Mononuclear cell (primary cell): ENCODE data around the gene URB1. TPM values are rescaled to one million over a fixed set of nuclear protein-coding genes. Genes with fewer than 3 reads are reported as not detected.
"Not testable (repeated sequence)": the region's sequence is repeated elsewhere in the genome, so short reads cannot be mapped to it uniquely, and the experiment has no call there.

ENCODE experiments used
- H3K27me3 ChIP-seq: 2 replicates; pipeline ENCODE4 v1.6.0; 2011; ENCODE audit warnings: low read length, control low read depth; ENCODE audit not compliant: insufficient read depth
- H3K4me1 ChIP-seq: 2 replicates; pipeline ENCODE4 v1.5.1; 2011; ENCODE audit warnings: mild to moderate bottlenecking, low read length, control low read depth; ENCODE audit not compliant: insufficient read depth
- H3K4me3 ChIP-seq: 2 replicates; pipeline ENCODE4 v1.5.1; 2011; ENCODE audit warnings: mild to moderate bottlenecking, low read length, moderate library complexity
- H3K9me3 ChIP-seq: 2 replicates; pipeline ENCODE4 v1.5.1; 2011; ENCODE audit warnings: low read depth, mild to moderate bottlenecking, control low read depth, low read length
- total RNA-seq: library from RNA; depleted of rRNA; stranded (reverse); fragments of >200 nt; gene quantifications from one replicate; pipeline ENCODE4 v1.2.3, GENCODE V29; 2012

Gene URB1, protein sequence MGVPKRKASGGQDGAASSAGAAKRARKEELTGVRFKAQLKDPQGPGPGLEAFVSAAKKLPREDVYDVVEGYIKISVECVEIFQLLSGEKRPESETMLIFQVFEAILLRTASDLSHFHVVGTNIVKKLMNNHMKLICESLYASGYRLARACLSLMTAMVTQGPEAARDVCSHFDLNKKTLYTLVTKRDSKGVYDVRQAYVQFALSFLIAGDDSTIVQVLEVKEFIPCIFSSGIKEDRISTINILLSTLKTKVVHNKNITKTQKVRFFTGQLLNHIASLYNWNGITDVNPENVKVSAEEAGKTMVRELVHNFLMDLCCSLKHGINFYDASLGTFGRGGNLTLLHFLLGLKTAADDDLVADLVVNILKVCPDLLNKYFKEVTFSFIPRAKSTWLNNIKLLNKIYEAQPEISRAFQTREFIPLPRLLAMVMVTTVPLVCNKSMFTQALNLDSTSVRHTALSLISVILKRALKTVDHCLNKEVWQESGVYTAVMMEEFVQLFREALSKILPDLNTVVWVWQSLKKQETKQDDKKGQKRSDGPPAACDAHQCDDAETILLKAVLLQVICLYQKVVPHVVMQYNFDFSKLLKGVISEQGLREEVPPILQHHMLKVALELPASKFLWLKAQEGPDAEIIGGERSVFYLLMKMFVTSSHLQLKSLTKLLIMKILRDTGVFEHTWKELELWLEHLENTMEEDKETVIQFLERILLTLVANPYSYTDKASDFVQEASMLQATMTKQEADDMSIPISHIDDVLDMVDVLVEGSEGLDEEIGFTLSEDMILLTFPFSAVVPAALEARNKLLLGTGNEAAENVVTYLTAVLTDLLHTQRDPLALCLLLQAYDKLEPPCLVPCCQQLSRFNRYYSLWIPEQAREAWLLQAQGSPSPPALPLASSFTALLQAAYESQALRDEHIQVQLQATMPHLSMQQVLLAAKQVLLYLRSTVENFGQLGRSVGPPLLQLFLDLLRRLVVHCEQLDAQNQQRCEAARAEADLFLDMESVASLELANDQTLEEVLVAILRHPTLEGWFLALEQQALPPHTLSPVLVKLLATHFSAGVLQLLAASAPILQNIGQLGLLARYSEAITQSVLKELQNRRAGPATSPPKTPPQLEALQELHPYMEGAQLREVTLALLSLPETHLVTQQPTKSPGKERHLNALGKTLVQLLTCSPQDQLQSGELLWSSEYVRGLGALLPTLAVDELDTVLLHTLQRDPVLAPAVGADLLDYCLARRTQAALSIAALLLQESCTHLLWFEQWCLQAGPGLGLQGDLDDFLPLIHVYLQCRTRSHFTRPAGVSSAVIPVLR (N-terminal part only)
- total RNA-seq, result 3.5 TPM

GRCh38 chr21:32392880-32393676 is at the start of gene URB1:
TSS of gene URB1 (minus strand) at chr21:32393012. CDS start at chr21:32392910, 102 bp downstream.
- no peaks in the 10 kb centered on the region for H3K27me3 ChIP-seq
- peak within 1 kb of the TSS; percentile 73 for H3K4me3 ChIP-seq
- H3K9me3 ChIP-seq, result no peaks in the 10 kb centered on the region
- H3K4me1 ChIP-seq, result peaks cover 22% of the 10 kb centered on the region

GRCh38 chr21:32437729-32438128 is 44.9 kb upstream of the URB1 start:
- Histone ChIP-seq H3K4me1 (no peaks in the 10 kb centered on the region), H3K4me3 (no peak overlapping the region), H3K27me3 (no peaks in the 10 kb centered on the region), H3K9me3 (no peaks in the 10 kb centered on the region)

DNA sequence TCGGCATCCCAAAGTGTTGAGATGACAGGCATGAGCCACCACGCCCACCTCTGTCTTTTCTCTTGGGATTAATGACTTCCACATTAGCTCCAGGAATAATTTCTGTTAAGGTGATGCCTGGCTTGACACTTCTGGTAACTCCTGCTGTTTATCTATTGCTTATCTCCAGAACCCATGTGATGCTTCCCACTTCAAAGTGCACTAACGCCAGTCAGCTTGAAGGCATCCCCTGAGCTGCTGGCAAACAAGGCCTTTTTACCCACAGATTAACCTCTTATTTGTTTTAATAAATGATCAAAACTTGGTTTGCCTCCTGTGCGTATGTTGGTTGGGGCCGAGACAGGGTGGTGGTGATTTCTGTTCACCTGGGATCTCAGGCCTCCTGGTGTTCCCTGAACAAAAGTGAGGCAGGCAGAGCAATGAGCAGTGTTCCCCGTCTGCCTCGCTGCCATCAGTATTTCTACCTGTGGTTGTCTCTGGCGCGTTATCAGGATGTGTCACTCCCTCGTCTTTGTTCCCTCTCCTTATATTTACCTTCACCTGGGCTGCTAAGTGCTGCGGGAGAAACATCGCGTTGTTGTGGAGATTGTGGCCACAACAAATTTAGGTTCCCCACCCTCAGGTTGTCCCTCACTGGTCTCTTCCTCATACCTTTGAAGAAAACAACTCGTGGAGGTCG is 40.3 kb upstream of the URB1 start:
- H3K27me3 ChIP-seq, H3K4me3 ChIP-seq, H3K9me3 ChIP-seq, H3K4me1 ChIP-seq: not testable (repeated sequence)

- Histone ChIP-seq H3K4me1 (no peaks in the 10 kb centered on the region), H3K9me3 (no peaks in the 10 kb centered on the region), H3K27me3 (no peaks in the 10 kb centered on the region), H3K4me3 (no peak overlapping the region)
These were observed 35.3 kb upstream of the URB1 start for GRCh38 chr21:32427958-32428623.

DNA sequence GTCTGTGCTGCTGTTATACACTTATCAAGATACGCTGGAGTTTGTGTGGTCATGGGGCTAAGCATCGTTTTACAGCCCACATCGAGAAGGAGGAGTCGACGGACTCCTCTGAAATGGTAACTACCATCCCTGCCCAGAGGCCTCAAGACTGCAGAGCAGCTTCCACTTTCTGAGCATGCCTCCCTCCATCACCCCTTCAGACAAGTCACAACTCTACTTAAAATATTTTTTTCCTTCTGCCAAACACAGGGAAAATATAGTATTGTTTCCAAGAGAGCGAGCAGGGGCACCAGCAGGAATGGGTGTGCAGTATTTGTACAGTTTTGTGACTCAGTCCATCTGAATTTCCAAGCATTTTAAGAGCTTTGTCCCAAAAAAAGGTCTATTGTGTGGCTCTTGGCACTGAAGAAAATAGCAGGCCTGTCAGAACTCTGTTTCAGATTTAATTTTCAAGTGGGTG is 33.8 kb upstream of the URB1 start:
- Histone ChIP-seq H3K27me3 (no peaks in the 10 kb centered on the region), H3K4me3 (no peak overlapping the region), H3K9me3 (no peaks in the 10 kb centered on the region), H3K4me1 (no peaks in the 10 kb centered on the region)

- no peak overlapping the region for H3K4me3 ChIP-seq
- H3K4me1 ChIP-seq, result no peaks in the 10 kb centered on the region
- H3K9me3 ChIP-seq, result no peaks in the 10 kb centered on the region
- no peaks in the 10 kb centered on the region for H3K27me3 ChIP-seq
These were observed 33.3 kb upstream of the URB1 start for GRCh38 chr21:32426066-32426465.

DNA sequence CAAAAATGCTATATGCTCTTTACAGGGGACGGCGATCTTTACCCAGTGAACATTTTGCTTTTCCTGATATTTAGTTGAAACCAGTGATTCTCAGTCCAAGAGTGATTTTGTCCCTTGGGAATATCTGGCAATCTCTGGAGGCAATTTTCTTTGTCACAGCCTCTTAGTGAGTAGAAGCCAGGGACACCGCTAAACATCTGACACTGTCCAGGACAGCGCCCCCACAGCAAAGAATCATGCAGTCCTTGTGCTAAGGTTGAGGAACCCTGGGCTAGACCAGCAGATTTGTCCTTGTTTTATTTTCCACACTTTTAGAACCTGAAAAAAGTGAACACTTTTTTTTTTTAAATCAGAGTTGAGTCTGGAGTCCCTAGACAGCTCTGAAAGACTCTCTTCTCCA is 32.8 kb upstream of the URB1 start:
- Histone ChIP-seq H3K4me1 (no peaks in the 10 kb centered on the region), H3K4me3 (no peak overlapping the region), H3K9me3 (no peaks in the 10 kb centered on the region), H3K27me3 (no peaks in the 10 kb centered on the region)

GRCh38 chr21:32424674-32425073 is 31.9 kb upstream of the URB1 start:
- no peaks in the 10 kb centered on the region for H3K9me3 ChIP-seq

GRCh38 chr21:32424191-32424535 is 31.4 kb upstream of the URB1 start:
- Histone ChIP-seq H3K27me3 (no peaks in the 10 kb centered on the region), H3K4me1 (no peaks in the 10 kb centered on the region), H3K4me3 (no peak overlapping the region), H3K9me3 (no peaks in the 10 kb centered on the region)

More at GRCh38 chr21:32424674-32425073, 31.9 kb upstream of the URB1 start:
- H3K4me1 ChIP-seq, result no peaks in the 10 kb centered on the region
- H3K4me3 ChIP-seq, result no peak overlapping the region
- no peaks in the 10 kb centered on the region for H3K27me3 ChIP-seq

DNA sequence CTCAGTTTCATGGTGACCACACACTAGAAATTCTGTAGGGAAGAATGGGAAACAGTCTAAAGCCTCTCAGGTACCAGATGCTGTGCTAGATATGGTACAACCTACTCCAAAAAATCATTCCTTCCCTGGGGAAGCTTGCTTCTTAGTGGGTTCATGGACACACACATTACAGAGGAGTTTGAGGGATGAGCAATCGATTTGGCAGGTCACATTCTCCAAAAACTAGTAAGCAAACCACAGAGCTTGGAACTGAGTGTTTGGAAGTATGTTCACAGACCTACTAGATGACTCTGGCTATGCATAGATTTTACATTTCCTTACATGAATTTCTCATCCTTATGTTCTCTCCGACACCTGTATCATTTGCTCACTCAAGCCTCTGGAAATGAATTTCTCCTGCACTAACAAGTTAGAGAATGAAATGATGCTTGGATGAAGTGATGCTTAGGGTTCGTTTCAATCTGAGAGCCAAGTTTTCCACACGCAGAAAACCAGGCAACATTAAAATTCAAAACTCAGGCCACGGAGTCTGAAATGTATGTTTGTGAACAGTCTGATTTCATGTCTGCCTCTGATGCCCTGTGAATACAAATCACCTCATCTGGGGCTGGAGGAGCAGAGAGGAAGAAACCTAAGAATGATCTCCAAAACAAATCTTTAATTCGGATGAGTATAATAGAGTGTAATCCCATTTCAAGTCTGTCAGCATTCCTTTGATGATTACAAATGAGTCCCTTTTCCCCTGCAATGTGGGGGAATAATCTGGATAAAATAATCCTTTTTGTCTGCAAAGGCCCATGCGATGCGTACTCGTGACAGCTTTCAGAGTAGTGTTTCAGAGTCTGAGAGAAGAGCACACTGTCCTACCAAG is 30.7 kb upstream of the URB1 start:
- H3K4me3 ChIP-seq, result no peak overlapping the region
- no peaks in the 10 kb centered on the region for H3K4me1 ChIP-seq
- no peaks in the 10 kb centered on the region for H3K27me3 ChIP-seq
- no peaks in the 10 kb centered on the region for H3K9me3 ChIP-seq

DNA sequence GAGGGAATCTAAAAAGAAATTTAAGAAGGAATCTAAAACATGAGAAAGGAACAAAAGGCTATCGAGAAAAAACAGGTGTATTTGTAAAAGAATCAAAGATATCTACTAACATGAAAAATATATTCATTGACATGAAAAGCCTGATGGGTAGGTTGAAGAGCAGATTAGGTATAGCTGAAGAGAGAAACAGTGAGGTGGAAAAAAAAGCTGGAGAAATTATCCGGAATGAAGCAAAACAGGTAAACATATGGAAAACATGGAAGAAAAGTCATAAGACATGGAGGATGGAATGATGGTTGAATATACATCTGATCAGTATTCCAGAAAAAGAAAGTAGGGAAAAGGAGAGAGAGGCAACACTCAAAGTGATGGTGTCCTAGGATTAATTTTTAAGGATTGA is 29.3 kb upstream of the URB1 start:
- Histone ChIP-seq H3K9me3 (no peaks in the 10 kb centered on the region), H3K27me3 (no peaks in the 10 kb centered on the region), H3K4me1 (no peaks in the 10 kb centered on the region), H3K4me3 (no peak overlapping the region)

DNA sequence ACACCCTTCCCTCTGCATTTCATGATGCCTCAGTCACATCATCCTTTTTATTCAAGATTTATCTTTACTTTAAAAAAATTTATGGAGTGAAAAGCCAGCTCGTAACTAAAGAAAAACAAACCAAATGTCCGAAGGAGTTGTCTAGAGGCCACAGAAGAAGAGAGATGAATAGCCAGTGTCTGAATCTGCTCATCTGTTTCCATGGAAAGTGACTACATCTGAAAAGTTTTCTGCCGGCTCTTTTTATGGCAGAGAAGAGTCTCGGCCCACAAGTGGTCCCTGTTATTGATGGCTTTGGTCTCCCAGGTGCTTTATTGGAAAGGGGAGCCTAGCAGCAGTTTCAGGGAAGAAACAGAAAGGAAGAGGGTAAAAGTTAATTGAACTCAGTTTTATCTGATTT is 25.3 kb upstream of the URB1 start:
- H3K4me3 ChIP-seq, result no peak overlapping the region
- H3K9me3 ChIP-seq, result no peaks in the 10 kb centered on the region
- H3K4me1 ChIP-seq, result peaks cover 7% of the 10 kb centered on the region
- no peaks in the 10 kb centered on the region for H3K27me3 ChIP-seq
